Kidney (tissue), 14 donors: Measurements from ENCODE around the gene ANAPC2. TPM values are rescaled to one million over a fixed set of nuclear protein-coding genes. Genes with fewer than 3 reads are reported as not detected.

Experiments used
- DNase-seq, 5 donors: peaks; one replicate each; pipeline ENCODE4 v3.0.0-alpha.2; 2013 to 2020
- FAIRE-seq: peaks from 2 replicates; lab custom pipeline; 2012; peaks lifted over from hg19 to GRCh38; lab: Jason Lieb, UNC
- H3K27ac ChIP-seq, 2 donors: one replicate each; pipeline ENCODE4 v1.7.0; 2013; ENCODE audit warnings: low read depth in 2 of 2, low read length in 2 of 2, inconsistent platforms in 1 of 2
- H3K27me3 ChIP-seq: one replicate; pipeline ENCODE4 v1.7.1; 2013; ENCODE audit warnings: low read length, inconsistent platforms; ENCODE audit not compliant: control insufficient read depth, insufficient read depth
- H3K36me3 ChIP-seq, 3 donors: one replicate each; pipeline versions ENCODE4 v1.7.0 to v1.7.1; 2013; ENCODE audit warnings: low read length in 3 of 3, control low read depth in 1 of 3, inconsistent platforms in 1 of 3; ENCODE audit not compliant: insufficient read depth in 3 of 3, control insufficient read depth in 2 of 3
- H3K4me1 ChIP-seq, 3 donors: one replicate each; pipeline versions ENCODE4 v1.7.0 to v1.7.1; 2013; ENCODE audit warnings: low read length in 3 of 3, inconsistent platforms in 1 of 3, low read depth in 1 of 3; ENCODE audit not compliant: control insufficient read depth in 2 of 3, insufficient read depth in 2 of 3
- H3K4me3 ChIP-seq, 3 donors: one replicate each; pipeline versions ENCODE4 v1.7.0 to v1.8.1; 2013; ENCODE audit warnings: low read length in 3 of 3, control low read depth in 1 of 3, inconsistent platforms in 1 of 3
- H3K9ac ChIP-seq, 3 donors: one replicate each; pipeline versions ENCODE4 v1.7.0 to v1.7.1; 2013; ENCODE audit warnings: low read length in 3 of 3, control low read depth in 1 of 3, inconsistent platforms in 1 of 3
- H3K9me3 ChIP-seq, 3 donors: one replicate each; pipeline versions ENCODE4 v1.7.0 to v1.7.1; 2013; ENCODE audit warnings: low read length in 3 of 3, control low read depth in 1 of 3, inconsistent platforms in 1 of 3; ENCODE audit not compliant: control insufficient read depth in 2 of 3, insufficient read depth in 1 of 3
- intact Hi-C: fragments of 100-400 bp; cut with DNase I; formaldehyde crosslinking; loops from one replicate; pipeline ENCODE4 v1.11.1; 2022
- polyA plus RNA-seq: library from polyadenylated mRNA; stranded (reverse); fragments of 350-450 nt; fragmentation: Illumina TruSeq; extraction: RNeasy Lipid Tissue Mini Kit (QIAGEN cat#74804); gene quantifications from one replicate; pipeline ENCODE4 v1.2.3, GENCODE V29; 2014; ENCODE audit warnings: low read depth, low replicate concordance; ENCODE audit not compliant: insufficient read depth
- total RNA-seq: library from RNA; stranded (reverse); fragmentation: NEBNext Ultra II Directional; extraction: Animal tissue kit (Norgen Biotek cat#: 25700); gene quantifications from one replicate; pipeline ENCODE4 v1.2.1, GENCODE V29; 2021
- TF ChIP-seq, protein P1 (sequence below): IDR thresholded peaks from 3 replicates; pipeline ENCODE4 v1.5.1; 2012; ENCODE audit warnings: mild to moderate bottlenecking, moderate library complexity, borderline replicate concordance; ENCODE audit not compliant: insufficient read depth; ENCODE audit errors: extremely low read depth
- donor health status: control.
- donor health status: control.
- donor health status: control.
- donor health status: control.
- donor health status: control.
- donor health status: DM: yes; HTN: yes; CAD: no.
- donor health status: Normal renal cell carcinoma (clear cell type).

ANAPC2 gene
- total and polyA plus RNA-seq, 2 donors from 2014 or later: 19.9 to 57.2 TPM

DNA sequence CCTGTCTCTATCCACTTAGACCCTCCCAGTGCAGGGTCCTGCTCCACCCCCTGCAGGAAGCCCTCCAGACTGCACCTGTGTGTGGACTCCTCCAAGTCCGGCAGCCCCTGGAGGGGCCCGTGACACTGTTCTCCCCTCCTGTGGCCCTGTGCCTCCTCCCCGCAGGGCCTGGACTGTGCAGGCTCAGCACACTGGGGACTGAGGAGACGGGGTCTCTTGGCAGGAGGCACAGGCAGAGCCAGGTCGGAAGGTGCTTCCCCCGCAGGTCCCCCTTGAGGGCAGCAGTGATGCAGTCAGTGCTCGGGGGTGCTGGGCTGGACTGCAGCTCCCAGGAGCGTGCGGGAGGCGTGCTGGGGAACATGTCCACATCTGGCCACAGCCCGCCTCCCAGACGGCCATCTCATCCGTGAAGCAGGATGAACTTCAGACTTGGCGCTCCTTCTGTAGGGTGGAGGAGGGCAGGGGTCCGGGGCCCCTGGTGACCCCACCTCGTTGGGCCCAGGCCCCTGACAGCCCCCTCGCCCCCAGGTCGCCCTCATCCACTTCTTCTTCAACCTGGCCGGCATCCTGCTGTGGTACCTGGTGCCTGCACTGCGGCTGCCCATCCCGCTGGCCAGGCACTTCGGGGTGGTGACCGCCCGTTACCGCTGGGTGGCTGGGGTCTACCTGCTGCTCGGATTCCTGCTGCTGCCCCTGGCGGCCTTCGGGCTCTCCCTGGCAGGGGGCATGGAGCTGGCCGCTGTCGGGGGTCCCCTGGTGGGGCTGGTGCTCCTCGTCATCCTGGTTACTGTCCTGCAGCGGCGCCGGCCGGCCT is 47.3 kb upstream of the ANAPC2 start:
- Histone ChIP-seq H3K9me3 (no peaks in the 10 kb centered on the region), H3K4me1 (peaks cover 0 to 8% (median 4%) of the 10 kb centered on the region in 3 donors), H3K9ac (no peak overlapping the region), H3K36me3 (no peaks in the 10 kb centered on the region), H3K4me3 (no peak overlapping the region), H3K27me3 (no peaks in the 10 kb centered on the region), H3K27ac (no peak overlapping the region)
- intact Hi-C loops: loop anchor here (10.0 kb wide), 1 partner anchor 121 kb away; the partner anchor contains the start of gene DPP7
- no peak for DNase-seq
- TF ChIP-seq, protein P1, sequence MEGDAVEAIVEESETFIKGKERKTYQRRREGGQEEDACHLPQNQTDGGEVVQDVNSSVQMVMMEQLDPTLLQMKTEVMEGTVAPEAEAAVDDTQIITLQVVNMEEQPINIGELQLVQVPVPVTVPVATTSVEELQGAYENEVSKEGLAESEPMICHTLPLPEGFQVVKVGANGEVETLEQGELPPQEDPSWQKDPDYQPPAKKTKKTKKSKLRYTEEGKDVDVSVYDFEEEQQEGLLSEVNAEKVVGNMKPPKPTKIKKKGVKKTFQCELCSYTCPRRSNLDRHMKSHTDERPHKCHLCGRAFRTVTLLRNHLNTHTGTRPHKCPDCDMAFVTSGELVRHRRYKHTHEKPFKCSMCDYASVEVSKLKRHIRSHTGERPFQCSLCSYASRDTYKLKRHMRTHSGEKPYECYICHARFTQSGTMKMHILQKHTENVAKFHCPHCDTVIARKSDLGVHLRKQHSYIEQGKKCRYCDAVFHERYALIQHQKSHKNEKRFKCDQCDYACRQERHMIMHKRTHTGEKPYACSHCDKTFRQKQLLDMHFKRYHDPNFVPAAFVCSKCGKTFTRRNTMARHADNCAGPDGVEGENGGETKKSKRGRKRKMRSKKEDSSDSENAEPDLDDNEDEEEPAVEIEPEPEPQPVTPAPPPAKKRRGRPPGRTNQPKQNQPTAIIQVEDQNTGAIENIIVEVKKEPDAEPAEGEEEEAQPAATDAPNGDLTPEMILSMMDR: no peak
- no peak for FAIRE-seq

DNA sequence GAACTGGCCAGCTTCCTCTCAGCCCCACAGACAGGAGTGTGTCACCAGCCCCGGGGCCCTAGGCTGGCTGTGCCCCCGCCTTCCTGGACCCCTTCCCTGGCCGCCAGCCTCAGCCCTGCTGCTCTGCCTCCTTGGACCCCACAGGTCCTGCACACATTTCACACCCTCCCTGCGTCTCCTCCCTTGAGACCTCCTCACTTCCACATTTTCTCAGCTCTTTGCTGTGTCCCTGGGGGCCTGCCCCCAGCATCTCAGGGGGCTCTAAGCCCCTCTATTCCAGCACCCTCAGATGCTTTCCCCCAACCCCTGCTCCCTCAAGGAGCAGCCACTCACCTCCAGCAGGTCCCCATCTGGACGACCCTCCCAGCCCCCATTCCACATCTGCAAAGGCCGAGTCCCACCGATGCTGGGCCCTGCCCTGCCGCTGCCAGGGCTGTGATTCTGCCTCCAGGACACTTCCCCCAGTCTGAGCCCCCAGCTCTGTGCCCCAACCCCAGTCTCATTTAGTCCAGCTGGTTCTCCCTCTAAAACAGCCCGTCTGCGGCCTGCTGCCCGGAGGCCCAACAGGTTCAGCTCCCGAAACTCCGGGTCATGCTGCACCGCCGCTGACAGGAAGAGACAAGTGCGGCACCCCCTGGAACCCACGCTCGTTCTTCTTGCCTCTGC is 46.5 kb upstream of the ANAPC2 start:
- Histone ChIP-seq H3K4me3 (no peak overlapping the region), H3K4me1 (peaks cover 0 to 8% (median 4%) of the 10 kb centered on the region in 3 donors), H3K9me3 (no peaks in the 10 kb centered on the region), H3K27me3 (no peaks in the 10 kb centered on the region), H3K9ac (no peak overlapping the region), H3K36me3 (no peaks in the 10 kb centered on the region), H3K27ac (no peak overlapping the region)
- intact Hi-C loops: loop anchor here (10.0 kb wide), 1 partner anchor 120 kb away; the partner anchor contains the start of gene DPP7
- TF ChIP-seq, protein P1: no peak
- DNase-seq (no peak), FAIRE-seq (no peak)

DNA sequence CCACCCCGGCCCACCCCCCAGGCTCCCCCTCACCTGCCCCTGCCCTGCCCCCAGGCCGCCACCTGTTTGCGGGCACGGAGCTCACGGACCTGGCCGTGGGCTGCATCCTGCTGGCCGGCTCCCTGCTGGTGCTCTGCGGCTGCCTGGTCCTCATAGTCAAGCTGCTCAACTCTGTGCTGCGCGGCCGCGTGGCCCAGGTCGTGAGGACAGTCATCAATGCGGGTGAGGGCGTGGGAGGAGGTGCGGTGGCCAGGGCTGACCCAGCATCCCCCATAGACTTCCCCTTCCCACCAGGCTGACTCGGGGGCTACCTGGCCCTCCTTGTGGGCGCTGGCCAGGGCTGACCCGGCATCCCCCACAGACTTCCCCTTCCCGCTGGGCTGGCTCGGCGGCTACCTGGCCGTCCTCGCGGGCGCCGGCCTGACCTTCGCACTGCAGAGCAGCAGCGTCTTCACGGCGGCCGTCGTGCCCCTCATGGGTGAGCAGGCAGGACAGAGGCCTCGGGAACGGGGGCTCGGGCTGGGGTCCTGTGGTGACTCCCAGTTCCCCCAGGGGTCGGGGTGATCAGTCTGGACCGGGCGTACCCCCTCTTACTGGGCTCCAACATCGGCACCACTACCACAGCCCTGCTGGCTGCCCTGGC is 45.8 kb upstream of the ANAPC2 start:
- no peaks in the 10 kb centered on the region for H3K36me3 ChIP-seq
- H3K27ac ChIP-seq: no peak overlapping the region
- TF ChIP-seq, protein P1: no peak
- H3K27me3 ChIP-seq: no peaks in the 10 kb centered on the region
- no peak overlapping the region for H3K9ac ChIP-seq
- intact Hi-C loops: loop anchor here (10.0 kb wide), 1 partner anchor 119 kb away; the partner anchor contains the start of gene DPP7
- no peak for DNase-seq
- no peak for FAIRE-seq
- no peak overlapping the region for H3K4me3 ChIP-seq
- no peaks in the 10 kb centered on the region for H3K9me3 ChIP-seq
- H3K4me1 ChIP-seq: peaks cover 0 to 10% (median 7%) of the 10 kb centered on the region in 3 donors
